Stimulated activated CD8-positive, alpha-beta memory T cell treated with anti-CD3 and anti-CD28 coated beads, Interleukin-7, amount 100 ng/mL, for 24 hours (primary cell): ENCODE results near the gene TRAF3.
A peak's percentile ranks its signal among the peaks of the same experiment; 100 is the strongest.

Source experiments
- DNase-seq: peaks from one replicate; pipeline ENCODE4 v3.0.0-alpha.2; 2020; ENCODE audit warnings: low read depth

Gene TRAF3

DNA sequence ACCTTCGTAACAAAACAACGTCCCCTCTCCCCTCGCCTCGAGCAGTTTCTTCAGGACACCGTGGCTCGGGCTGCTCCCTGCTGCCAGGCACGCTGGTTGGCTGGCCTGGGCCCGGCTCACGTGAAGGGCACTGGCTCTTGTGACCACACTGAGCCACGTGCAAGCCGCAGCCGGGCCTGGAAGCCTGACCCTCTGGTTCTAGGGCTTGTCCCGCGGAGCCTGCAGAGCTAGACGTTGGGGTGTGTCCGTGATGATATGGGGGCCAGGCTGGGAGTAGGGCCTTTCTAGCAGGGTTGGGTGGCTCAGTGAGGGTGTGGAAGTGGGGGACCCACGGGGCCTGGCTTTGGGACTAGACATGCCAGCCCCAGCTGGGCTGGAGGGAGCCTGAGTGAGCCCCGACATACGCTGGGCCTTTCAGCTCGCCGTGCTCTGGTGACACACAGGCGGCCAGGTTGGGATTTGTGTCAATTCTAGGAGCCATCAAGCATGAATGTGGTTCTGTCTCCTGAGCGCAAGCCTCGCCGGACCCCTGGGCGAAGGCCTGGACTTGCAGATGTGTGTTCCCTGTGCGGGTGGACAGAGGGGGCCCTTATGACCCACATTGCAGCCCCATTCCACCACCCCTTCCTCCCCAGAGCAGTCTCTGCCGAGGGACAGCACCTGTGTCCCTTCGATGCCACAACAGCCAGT, 131.7 kb downstream of the TRAF3 start:
- no peak for DNase-seq

DNA sequence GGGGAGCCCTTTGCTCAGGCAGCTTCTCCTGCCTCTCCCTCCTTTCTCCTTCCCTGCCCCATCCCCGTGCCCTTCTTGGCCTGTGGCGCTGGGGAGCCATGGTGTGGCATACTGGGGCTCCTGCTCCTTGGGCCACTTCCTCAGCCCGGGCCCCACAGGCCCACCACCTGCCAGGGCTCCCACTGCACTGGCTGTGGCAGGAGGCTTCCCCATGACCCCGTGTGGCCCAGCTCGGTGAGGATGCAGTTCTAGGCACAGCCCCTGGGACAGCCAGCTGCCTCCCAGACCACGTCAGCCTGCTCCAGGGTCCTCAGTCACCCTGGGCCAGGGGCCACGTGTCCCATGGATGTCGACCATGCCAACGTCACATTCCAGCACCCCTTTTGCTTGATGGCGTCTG, 132.2 kb downstream of the TRAF3 start:
- DNase-seq: no peak

DNA sequence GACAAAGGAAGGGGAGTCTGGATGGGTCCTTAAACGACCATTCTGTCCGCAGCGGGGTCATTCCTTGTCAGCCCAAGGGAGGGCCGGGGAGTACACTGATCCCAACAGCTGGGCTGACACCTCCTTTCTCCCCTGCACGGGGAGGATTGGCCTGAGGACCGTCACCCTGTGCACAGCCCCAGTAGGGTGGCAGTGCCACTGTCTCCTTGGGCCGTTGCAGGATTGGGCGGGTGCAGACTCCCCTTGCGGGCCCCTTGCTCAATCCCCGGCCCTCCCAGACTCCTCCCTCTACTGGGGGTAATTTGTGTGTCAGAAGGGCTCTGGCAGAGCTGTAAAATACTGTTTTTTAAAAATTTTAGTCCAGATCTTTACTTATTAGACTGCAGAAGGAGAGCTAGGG, 132.7 kb downstream of the TRAF3 start:
- DNase-seq: no peak

DNA sequence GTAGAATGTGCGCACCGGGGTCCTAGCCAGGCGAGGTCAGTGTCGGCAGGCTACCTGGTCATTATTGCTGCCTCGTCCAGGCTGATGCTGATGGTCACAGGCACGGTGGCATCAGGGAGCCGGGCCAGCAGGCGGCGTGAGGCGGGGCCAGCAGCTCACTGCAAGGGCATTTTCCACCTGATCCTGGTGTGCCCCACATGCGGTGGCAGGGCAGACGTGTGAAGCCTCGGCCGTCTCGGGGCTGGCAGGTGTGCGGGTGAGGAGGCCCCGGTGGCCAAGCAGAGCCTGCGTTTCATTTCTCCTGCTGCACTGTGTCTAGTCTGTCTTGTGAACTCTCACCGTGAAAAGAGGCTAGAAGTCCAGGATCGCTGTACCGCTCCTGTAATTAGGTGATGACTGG, 133.2 kb downstream of the TRAF3 start:
- no peak for DNase-seq

DNA sequence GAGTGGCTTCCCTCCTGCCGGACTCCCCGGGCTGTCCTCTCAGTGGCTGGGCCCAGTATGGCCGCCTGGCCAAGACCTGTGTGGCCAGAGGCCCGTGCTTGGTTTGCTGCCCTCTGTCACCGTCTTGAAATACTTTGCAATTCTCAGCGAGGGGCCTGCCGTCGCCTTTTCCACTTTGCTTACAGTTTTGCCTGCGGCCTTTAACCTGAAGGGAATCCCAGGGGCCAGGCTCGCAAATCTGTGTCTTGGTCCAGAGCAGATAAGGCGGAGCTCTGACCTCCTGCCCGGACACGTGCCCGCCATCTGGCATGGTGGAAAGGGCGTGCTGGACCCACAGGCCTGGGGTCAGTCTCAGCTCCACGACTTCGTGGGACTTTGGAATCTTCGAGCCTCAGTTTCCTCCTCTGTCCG, 134.3 kb downstream of the TRAF3 start:
- DNase-seq: no peak

DNA sequence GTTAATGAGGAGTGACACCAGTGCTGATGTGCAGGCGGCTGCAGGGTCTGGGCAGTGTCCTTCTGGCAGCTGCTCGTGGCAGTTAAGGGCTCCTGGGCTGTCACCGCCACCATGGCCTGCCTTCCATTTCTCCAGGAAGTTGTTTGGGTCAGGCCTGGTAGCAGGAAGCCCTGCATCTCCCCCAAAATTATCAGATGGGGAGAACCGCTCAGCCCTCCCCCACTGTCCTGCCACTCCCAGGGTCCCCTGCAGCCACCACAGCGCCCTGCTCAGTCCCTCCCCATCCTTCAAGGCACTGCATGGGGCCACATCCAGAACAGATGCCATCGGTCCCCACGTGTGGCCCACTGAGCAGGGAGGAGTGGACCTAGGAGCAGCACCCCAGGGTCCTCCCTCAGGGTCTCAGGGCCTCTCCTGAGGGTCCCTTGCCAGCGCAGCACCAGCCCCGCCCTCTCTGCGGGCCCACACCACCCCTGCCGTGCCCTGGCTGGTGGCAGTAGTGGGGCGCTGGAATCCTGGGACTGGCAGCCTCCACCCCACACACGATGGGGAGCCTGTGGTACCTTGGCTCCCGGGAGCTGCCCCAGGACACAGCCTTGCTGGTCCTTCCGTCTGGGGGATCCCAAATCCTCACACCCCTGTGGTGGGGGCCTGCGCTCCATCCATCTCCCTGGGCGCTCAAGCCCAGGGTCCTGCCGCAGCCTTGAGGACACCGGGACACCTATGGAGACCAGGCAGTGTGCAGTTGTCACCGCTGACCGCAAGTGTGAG, 134.9 kb downstream of the TRAF3 start:
- DNase-seq: no peak

DNA sequence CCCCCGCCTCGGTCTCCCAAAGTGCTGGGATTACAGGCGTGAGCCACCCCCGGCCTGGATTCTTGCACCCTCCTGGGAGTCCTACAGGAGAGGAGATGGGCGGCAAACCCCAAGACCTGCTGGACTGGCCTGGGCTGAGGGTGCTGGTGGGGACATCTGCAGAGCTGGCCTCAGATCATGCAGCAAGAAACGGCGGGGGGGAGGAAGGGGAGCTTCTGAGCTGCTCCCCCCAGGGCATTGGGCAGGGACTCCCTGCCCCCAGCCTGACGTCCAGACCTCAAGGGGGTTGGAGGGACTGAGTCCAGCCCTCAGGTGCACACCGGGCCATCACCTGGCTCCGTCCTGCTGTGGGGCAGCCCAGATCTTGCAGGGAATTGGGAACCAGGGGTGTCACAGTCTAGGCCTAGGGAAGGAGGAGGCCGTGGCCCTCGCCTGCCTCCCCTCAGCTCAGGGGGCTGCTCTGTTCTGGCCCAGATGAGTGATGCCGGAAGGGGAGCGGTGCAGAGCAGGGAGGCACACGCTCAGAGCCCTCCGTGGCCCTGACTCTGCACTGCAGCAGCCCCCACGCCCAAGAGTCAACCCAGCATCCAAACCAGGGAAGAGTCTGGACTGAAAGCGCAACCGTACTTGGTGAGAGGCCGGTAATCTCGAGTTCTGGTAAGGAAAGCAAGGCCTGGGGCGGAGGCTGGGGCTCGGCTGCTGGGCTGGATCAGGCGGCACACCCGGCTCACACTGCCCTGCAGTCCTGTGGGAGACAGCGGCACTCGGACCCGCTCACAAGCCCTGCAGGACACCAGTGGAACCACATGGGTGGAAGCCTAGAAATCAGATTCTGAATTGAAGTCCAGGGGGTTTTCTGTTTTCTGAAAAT, 136.3 kb downstream of the TRAF3 start:
- no peak for DNase-seq

DNA sequence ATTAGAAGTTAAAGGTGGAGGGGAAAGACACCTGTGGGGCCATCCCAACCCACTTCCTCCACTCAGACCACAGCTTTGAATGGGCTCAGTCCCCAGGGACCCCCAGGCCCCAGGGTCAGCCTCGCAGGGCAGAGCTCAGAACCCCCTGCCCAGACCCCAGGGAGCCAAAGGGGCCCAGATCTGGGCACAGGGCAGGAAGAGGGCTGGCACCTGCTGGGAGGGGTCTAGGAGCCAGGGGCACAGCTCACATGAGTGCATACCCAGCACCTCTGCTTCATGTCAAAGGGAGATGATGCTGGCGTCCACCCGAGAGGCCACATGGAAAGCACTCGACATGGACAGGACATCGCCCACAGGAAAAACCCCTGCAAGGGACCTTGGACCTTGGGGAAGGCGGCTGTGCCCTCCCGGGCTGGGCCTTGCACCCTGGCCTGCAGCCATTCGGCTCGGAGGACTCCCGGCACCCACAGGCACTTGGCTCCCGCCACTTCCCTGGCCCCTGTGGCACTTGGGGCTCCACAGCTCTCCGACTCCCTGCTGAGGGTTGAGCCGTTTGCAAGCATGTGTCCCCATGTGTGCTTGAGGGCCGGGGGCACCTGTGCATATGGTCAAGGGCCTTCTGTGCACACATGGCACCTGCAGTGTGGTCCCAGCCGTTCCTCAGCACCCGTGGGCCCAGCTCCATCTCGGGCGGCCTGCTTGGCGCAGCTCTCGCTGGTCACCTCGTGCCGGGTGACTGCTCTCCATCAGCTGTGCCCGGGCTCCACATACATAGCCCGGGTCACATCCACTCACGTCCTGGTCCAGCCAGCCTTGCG, 137.4 kb downstream of the TRAF3 start:
- no peak for DNase-seq

DNA sequence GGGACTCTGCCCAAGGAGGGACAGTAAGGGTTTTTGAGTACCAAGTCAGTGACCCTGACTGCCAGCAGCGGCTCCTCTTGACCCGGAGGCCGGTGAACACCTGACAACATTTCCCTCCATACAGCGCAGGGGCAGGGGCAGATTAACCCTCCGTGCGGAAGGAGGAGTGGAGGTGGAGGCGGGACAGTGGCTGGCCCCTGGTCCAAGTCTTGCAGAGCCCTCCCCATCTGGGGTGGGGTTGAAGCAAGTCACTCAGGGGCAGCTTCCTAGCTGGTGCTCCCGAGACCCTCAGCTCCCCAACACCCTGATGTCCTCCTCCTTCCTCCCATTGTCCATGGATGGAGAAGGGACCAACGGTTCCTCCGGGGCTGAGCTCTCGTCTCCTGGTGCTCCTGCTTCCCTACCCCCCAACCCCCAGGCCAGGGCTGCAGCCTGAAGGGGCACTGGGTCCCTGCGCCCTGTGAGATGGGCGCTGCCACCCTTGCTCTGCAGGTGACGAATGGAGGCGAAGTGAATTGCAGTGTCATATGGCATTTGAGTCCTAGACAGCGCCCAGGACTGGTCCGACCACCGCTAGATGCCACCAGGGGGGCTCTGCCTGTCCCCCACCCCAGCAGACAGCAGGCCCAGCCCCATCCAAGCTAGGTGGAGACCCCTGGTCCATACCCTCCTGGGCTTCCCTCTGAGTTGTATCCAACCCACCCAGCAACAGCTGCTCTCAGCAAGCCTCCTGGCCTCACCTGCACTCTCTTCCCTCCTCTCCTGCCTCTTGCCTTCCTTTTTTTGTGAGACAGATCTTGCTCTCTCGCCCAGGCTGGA, 138.3 kb downstream of the TRAF3 start:
- DNase-seq: no peak

DNA sequence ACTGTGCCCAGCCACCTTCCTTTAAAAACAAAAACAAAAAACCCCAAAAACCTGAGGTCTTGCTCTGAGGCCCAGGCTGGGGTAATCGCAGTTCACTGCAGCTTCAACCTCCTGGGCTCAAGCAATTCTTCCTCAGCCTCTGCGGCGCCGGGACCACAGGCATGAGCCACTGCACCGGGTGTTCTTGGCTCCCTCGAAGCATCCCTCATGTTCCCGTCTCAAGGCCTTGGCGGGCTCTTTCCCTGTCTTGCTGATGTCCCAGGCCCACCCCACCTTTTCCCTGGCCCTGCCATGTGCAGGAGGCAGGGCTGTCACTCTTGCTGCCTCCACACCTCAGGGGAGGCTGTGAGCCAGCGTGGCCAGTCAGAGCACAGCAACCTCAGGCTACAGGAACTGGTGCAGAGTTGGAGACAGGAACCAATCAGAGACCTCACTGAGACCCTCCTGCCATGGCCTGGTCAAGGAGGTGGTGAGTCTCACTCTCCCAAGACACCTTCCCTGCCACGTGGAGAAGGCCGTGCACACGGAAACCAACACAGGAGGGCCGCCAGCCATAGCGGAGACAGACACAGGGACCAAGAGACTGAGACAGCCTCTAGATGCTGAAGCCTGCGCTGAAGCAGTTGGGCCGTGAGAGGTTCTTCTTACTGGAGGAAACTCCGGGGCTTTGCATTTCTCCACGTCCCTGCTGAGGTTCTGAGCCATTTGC, 139.3 kb downstream of the TRAF3 start:
- no peak for DNase-seq

DNA sequence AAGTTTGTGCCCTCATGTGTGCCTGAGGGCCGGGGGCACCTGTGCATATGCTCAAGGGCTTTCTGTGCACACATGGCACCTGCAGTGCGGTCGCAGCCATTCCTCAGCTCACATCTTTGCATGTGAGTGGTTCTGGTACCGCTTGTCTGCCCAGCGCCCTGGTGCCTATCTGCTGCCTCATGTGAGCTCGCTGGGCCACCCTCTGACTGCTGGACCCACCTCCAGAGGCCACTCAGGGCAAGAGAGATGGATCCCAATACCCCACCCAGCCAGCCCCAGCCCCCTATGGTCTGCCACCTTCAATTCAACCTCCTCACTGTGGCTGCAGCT, 139.8 kb downstream of the TRAF3 start:
- no peak for DNase-seq

DNA sequence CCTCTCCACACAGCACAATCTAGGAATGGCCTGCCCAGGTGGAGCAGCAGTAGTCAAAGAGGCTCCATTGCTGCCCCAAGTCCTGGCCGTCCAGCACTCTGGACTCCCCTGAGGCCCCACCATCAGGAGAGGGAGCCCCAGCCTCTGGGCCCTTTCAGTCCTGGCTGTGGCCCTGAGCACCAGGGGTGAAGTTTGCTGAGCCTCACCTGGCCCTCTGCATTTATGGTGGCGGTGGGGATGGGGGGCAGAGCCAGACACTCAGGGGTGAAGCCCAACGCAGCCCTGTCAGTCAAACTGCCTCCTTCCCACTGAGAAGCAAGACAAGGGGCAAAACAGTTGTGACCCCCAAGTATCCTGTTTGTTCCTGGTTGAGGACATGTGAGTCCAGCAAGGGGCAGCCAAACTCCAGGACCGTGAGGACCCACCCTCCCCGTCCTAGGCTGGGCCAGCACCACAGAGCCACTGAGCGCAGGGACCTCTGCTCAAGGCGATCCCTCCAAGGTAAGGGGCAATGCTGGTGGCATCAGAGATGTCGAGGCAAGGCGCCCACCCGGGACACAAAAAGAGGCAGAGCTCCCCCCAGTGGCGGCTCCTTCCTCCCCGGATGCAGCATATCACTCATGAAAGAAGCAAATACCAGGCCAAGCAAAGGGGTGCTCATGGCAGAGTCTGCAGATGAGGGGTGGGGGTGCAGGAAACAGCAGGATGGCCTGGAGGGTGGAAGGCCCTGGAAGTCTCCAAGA, 140.4 kb downstream of the TRAF3 start:
- peak; percentile 46 for DNase-seq

DNA sequence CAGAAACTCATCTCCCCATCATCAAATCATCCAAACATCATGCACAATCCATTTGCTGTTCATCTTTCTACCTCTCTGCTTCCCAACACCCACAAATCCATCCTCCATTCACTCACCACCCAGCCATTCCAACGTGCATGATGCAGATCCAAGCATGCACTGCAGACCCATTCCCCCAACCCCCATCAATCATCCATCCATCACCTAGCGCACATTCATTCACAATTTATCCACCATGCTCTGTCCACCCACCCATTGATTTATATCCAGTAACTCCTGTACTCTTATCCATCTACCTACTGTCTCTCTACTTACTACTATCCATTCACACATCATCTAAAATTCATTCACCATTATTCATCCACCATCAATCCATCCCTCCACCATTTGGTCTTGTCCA, 141.2 kb downstream of the TRAF3 start:
- no peak for DNase-seq

DNA sequence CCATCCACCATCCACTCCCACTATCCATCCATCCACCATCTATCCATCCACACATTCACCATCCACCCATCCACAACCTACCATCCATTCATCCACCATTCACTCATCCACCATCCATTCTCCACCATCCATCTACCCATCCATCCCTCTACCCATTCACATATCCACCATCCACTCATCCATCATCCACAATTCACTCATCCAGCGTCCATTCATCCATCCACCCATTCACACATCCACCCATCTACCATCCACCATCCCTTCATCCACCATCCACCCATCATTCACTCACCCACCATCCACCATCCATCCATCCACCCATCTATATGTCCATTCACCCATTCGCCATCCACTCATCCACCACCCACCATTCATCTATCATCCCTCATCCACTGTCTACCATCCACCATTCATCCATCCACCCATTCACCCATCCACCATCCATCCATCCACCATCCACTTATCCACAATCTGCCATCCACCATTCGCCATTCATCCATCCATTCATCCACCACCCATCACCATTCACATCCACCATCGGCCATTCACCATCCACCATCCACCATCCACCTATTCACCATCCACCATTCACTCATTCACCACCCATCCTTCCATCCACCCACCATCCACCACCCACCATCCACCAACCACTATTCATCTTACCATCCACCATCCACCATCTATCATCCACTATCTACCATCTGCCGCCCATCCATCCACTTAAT, 143.2 kb downstream of the TRAF3 start:
- no peak for DNase-seq

DNA sequence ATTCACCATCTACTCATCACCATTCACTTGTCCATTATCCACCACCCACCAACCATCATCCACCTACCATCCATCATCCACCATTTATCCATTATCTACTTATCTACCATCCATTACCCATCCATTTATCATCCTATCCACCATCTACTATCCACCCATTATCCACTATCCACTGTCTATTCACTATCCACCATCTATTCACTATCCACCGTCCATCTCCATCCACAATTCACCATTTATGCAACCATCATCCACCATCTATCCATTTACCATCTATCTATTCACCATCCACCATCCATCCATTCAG, 143.7 kb downstream of the TRAF3 start:
- no peak for DNase-seq

DNA sequence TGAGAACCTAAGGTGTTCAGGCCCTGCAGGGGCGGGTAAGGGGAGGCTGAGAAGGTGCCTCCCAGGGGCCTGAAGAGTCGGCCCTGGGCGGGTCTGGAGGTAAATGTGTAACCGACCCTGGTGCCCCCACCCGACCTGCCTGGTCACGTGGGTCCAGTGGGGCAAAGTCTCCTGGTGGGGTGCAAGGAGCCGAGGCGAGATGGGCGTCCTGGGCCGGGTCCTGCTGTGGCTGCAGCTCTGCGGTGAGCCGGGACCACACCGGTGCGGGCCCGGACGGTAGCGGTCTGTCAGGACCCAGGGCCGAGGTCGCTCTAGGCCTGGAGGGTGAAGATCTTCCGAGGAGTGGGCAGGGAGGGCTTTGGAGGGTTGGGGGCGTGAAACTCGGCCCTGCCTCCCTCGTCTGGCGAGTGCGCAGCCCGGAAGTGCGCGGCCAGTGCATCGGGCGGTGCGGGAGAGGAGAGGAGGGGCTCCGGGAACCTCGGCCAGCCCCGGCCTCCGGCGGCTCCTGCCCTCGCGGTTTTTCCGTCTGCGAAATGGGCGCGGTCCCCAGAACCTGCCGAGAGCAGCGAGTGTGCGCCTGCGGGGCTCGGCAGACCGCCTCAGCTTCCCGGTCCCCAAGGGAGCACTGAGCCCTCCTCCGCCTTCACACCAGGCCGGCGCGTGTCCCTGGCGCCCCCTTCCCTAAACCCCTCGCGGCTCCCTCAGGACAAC, 145.4 kb downstream of the TRAF3 start, which contains the start of gene AMN:
Gene AMN, plus strand, starts transcription at position 174 of the 711 bp plus-strand sequence. Its CDS starts 26 bp downstream, at position 200.
- no peak for DNase-seq

DNA sequence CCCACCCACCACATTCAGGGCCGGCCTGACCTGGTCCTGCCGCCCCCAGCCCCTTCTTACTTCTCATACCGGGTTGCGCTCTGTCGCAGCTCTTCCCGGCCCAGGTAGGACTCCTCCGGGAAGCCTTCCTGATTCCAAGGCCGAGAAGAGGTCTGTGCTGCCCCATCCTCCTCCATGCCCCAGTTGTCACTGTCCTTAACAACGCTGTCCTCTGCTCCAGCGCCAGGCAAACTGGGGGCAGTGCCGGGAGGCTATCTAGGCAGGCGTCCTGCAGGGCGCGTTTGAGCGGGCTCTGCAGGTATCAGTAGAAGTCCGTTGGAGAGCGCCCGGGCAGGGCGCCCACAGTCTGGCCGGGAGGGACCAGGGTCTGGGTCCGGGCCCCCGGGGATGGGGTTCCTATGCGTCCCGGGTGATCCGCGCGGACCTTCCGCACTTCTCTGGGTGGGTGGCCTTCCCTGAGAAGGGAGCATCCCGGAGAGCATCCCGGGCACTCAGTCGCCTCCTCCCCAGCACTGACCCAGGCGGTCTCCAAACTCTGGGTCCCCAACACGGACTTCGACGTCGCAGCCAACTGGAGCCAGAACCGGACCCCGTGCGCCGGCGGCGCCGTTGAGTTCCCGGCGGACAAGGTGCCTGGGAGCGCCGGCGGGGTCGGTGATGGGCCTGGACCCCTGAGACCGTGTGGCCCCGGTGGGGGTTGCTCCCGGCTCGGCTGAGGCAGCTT, 146.1 kb downstream of the TRAF3 start:
- no peak for DNase-seq

DNA sequence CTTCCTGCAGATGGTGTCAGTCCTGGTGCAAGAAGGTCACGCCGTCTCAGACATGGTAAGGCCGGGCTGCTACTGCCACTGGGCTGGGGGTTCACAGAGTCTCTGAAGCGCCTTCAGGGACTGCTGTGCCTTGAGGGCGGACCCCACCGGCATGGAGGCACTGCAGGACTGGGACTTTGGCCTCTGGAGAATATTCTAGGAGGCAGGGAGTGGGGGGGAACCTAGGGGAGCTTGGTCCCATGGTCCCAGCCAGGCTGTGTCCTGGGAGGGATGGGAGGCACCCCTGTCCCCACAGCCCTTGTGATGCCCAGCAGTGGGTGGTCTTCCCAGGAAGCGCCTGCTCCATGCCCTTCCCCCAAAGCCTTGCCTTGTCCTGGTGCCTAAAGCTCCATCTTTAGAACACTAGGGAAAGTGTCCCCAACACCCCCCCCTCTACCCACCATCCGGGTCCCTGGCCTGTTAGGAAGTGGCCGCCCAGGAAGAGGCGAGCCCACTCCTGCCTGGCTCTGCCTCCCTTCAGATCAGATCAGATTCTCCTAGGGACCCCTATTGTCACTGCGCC, 146.8 kb downstream of the TRAF3 start:
- DNase-seq: no peak
